Suprapubic skin (tissue), 4 donors: ENCODE data around the gene CDC25A. TPM values are rescaled to one million over a fixed set of nuclear protein-coding genes. Genes with fewer than 3 reads are reported as not detected.
A peak's percentile ranks its signal among the peaks of the same experiment; 100 is the strongest.

Source experiments
- DNase-seq, 2 donors: peaks; one replicate each; pipeline ENCODE4 v3.0.0-alpha.2; 2019; ENCODE audit warnings: low spot score in 2 of 2
- H3K27ac ChIP-seq: fragments of 200-600 bp; sonication (generic); one replicate; pipeline ENCODE4 v1.5.1; 2019
- H3K27me3 ChIP-seq: fragments of 200-600 bp; sonication (generic); one replicate; pipeline ENCODE4 v1.5.1; 2019
- H3K36me3 ChIP-seq: fragments of 200-600 bp; sonication (generic); one replicate; pipeline ENCODE4 v1.5.1; 2019
- H3K4me1 ChIP-seq: fragments of 200-600 bp; sonication (generic); one replicate; pipeline ENCODE4 v1.5.1; 2019
- H3K4me3 ChIP-seq: fragments of 200-600 bp; sonication (generic); one replicate; pipeline ENCODE4 v1.5.1; 2019; ENCODE audit warnings: mild to moderate bottlenecking
- H3K9me3 ChIP-seq: fragments of 200-600 bp; sonication (generic); one replicate; pipeline ENCODE4 v1.5.1; 2019
- EP300 ChIP-seq: sonication (generic); formaldehyde crosslinking; IDR thresholded peaks from one replicate; pipeline ENCODE4 v1.6.1; 2017; ENCODE audit warnings: antibody characterized with exemption
- POLR2A ChIP-seq, 2 donors: fragments of 450-650 bp; IDR thresholded peaks; one replicate each; pipeline ENCODE4 v1.6.1; 2017; ENCODE audit warnings: antibody characterized with exemption in 2 of 2, mild to moderate bottlenecking in 2 of 2, moderate library complexity in 2 of 2
- POLR2AphosphoS5 ChIP-seq, 3 donors: sonication (generic); formaldehyde crosslinking; IDR thresholded peaks; one replicate each; pipeline ENCODE4 v1.6.1; 2017; ENCODE audit warnings: antibody characterized with exemption in 3 of 3
- WGBS: methylation state at CpG from one replicate; pipeline ENCODE4 v1.1.5; 2018; 5-methylcytosine and 5-hydroxymethylcytosine counted together
- total RNA-seq, 4 donors: library from RNA; depleted of rRNA; stranded (reverse); fragments of >200 nt; gene quantifications; one replicate each; pipeline ENCODE4 v1.1.0, GENCODE V29; 2016
- TF ChIP-seq, protein P1 (sequence below), 2 donors: fragments of 200-600 bp in 1 of 2; fragments of 450-650 bp in 1 of 2; sonication (generic) in 1 of 2; IDR thresholded peaks; one replicate each; pipeline ENCODE4 v1.5.1; 2016 to 2019; ENCODE audit warnings: antibody characterized with exemption in 2 of 2, mild to moderate bottlenecking in 1 of 2, moderate library complexity in 1 of 2

Gene CDC25A
- total RNA-seq, 4 donors from 2014 or later = 0.55 to 6.8 (median 0.98) TPM; not detected in 1

GRCh38 chr3:48151058-48151806, 37.0 kb downstream of the CDC25A start:
- Histone ChIP-seq H3K4me1 (peaks cover 11% of the 10 kb centered on the region), H3K4me3 (no peak overlapping the region), H3K9me3 (no peaks in the 10 kb centered on the region), H3K36me3 (no peaks in the 10 kb centered on the region), H3K27ac (no peak overlapping the region), H3K27me3 (no peaks in the 10 kb centered on the region)
- TF ChIP-seq POLR2A (IDR thresholded peaks at IDR 0.05) (no peak), POLR2AphosphoS5 (IDR thresholded peaks at IDR 0.05) (no peak)
- TF ChIP-seq, protein P1, sequence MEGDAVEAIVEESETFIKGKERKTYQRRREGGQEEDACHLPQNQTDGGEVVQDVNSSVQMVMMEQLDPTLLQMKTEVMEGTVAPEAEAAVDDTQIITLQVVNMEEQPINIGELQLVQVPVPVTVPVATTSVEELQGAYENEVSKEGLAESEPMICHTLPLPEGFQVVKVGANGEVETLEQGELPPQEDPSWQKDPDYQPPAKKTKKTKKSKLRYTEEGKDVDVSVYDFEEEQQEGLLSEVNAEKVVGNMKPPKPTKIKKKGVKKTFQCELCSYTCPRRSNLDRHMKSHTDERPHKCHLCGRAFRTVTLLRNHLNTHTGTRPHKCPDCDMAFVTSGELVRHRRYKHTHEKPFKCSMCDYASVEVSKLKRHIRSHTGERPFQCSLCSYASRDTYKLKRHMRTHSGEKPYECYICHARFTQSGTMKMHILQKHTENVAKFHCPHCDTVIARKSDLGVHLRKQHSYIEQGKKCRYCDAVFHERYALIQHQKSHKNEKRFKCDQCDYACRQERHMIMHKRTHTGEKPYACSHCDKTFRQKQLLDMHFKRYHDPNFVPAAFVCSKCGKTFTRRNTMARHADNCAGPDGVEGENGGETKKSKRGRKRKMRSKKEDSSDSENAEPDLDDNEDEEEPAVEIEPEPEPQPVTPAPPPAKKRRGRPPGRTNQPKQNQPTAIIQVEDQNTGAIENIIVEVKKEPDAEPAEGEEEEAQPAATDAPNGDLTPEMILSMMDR (IDR thresholded peaks at IDR 0.05) = peak; percentile 66 to 68
- 24% methylated on average over 8 of the region's 8 CpGs for WGBS
- DNase-seq = peak; percentile 72 to 82

- Histone ChIP-seq H3K4me1 (peaks cover 17% of the 10 kb centered on the region), H3K4me3 (no peak overlapping the region), H3K27ac (no peak overlapping the region), H3K9me3 (no peaks in the 10 kb centered on the region), H3K36me3 (no peaks in the 10 kb centered on the region), H3K27me3 (no peaks in the 10 kb centered on the region)
- TF ChIP-seq POLR2AphosphoS5 (IDR thresholded peaks at IDR 0.05) (no peak), POLR2A (IDR thresholded peaks at IDR 0.05) (no peak), EP300 (no peak)
- TF ChIP-seq, protein P1 (IDR thresholded peaks at IDR 0.05) = no peak
- 78% methylated on average over 4 of the region's 5 CpGs for WGBS
- no peak for DNase-seq
Measured at GRCh38 chr3:48143992-48144391, 44.2 kb downstream of the CDC25A start.

GRCh38 chr3:48143567-48143966, 44.6 kb downstream of the CDC25A start:
- H3K4me3 ChIP-seq = no peak overlapping the region
- no peak overlapping the region for H3K27ac ChIP-seq
- H3K27me3 ChIP-seq = no peaks in the 10 kb centered on the region
- 93% methylated on average over 3 of the region's 3 CpGs for WGBS
- no peaks in the 10 kb centered on the region for H3K9me3 ChIP-seq
- H3K36me3 ChIP-seq = no peaks in the 10 kb centered on the region
- peaks cover 17% of the 10 kb centered on the region for H3K4me1 ChIP-seq
- no peak for TF ChIP-seq POLR2A (IDR thresholded peaks at IDR 0.05)
- TF ChIP-seq, protein P1 (IDR thresholded peaks at IDR 0.05) = no peak
- TF ChIP-seq EP300 = no peak
- no peak for TF ChIP-seq POLR2AphosphoS5 (IDR thresholded peaks at IDR 0.05)
- no peak for DNase-seq

- no peak for DNase-seq
- 59% methylated on average over 9 of the region's 11 CpGs for WGBS
- TF ChIP-seq POLR2A (IDR thresholded peaks at IDR 0.05) (no peak), EP300 (no peak)
- TF ChIP-seq, protein P1 (IDR thresholded peaks at IDR 0.05) = no peak
- Histone ChIP-seq H3K27ac (peak overlapping the region; percentile 33), H3K36me3 (no peaks in the 10 kb centered on the region), H3K9me3 (no peaks in the 10 kb centered on the region), H3K4me3 (no peak overlapping the region), H3K4me1 (peaks cover 17% of the 10 kb centered on the region), H3K27me3 (no peaks in the 10 kb centered on the region)
Measured at GRCh38 chr3:48142316-48142870, 45.8 kb downstream of the CDC25A start.

DNA sequence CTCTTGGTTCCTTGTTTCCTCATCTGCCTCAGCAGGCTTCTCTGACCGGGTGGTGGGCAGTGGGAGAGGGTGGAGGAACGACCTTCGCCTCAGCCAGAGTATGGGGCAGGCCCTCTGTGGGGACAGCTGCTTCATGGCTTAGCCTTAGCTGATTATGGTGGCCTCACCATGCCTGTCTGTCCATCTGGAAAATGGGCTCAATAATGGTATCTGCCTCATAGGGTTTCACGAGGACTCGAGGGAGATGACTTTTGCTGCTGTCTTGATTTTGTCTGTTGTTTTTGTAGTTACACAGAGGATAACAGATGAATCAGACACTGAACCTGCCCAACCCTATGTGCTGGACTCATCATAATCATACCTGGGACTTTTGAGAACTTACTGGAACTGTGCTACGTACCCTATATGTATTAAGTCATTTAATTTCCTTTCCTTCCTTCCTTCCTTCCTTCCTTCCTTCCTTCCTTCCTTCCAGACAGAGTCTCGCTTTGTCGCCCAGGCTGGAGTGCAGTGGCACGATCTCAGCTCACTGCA, 46.5 kb downstream of the CDC25A start:
- Histone ChIP-seq H3K4me3 (no peak overlapping the region), H3K27me3 (no peaks in the 10 kb centered on the region), H3K9me3 (no peaks in the 10 kb centered on the region), H3K36me3 (no peaks in the 10 kb centered on the region), H3K27ac (peak overlapping the region; percentile 33), H3K4me1 (peaks cover 17% of the 10 kb centered on the region)
- 73% methylated on average over 9 of the region's 9 CpGs for whole genome bisulfite sequencing
- TF ChIP-seq, protein P1 (IDR thresholded peaks at IDR 0.05) = no peak
- no peak for TF ChIP-seq POLR2AphosphoS5 (IDR thresholded peaks at IDR 0.05)
- TF ChIP-seq EP300 = no peak
- TF ChIP-seq POLR2A (IDR thresholded peaks at IDR 0.05) = no peak
- DNase-seq = no peak
